AG10803 (cell line): Measurements from ENCODE around the gene DTNB.
A peak's percentile ranks its signal among the peaks of the same experiment; 100 is the strongest.

ENCODE experiments used
- DNase-seq: peaks from one replicate; pipeline ENCODE4 v3.0.0; 2010; ENCODE audit warnings: low read depth
- H3K4me3 ChIP-seq: 2 replicates; pipeline ENCODE4 v1.5.1; 2011; ENCODE audit warnings: mild to moderate bottlenecking, low read length, control low read depth
- TF ChIP-seq, protein P1 (sequence below): conservative IDR thresholded peaks from 2 replicates; pipeline ENCODE4 v1.5.1; 2011; ENCODE audit warnings: mild to moderate bottlenecking, low read length, control low read depth, inconsistent platforms

Gene DTNB

DNA sequence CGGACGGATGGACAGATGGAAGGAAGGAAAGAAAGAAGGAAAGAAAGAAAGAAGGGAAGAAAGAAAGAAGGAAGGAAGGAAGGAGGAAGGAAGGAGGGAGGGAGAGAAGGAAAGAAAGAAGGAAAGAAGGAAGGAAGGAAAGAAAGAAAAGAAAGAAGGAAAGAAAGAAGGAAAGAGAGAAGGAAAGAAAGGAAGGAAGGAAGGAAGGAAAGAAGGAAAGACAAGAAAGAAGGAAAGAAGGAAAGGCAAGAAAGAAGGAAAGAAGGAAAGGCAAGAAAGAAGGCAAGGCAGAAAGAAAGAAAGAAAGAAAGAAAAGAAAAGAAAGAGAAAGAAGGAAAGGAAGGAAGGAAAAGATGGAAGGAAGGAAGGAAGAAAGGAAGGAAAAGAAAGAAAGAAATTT is 169.1 kb downstream of the DTNB start:
- no peak overlapping the region for H3K4me3 ChIP-seq
- no peak for DNase-seq
- TF ChIP-seq, protein P1, sequence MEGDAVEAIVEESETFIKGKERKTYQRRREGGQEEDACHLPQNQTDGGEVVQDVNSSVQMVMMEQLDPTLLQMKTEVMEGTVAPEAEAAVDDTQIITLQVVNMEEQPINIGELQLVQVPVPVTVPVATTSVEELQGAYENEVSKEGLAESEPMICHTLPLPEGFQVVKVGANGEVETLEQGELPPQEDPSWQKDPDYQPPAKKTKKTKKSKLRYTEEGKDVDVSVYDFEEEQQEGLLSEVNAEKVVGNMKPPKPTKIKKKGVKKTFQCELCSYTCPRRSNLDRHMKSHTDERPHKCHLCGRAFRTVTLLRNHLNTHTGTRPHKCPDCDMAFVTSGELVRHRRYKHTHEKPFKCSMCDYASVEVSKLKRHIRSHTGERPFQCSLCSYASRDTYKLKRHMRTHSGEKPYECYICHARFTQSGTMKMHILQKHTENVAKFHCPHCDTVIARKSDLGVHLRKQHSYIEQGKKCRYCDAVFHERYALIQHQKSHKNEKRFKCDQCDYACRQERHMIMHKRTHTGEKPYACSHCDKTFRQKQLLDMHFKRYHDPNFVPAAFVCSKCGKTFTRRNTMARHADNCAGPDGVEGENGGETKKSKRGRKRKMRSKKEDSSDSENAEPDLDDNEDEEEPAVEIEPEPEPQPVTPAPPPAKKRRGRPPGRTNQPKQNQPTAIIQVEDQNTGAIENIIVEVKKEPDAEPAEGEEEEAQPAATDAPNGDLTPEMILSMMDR, result no peak

DNA sequence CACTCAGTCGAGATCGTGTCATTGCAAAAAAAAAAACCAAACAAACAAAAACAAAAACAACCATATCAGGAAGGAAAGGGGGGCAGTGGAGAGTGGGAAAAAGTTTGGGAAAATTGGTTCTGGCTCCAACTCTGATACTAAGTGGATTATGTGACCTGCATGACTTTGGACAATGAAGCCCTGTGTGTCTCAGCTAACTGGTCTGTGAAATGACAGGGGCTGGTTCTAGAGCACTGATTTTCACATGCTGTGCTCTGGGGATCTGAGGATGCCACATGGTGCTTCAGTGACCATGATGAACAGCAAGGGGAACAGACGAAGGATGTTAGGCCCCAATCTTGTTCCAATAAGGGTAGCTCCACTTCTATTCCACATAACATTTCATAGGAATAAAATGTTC is 174.2 kb downstream of the DTNB start:
- no peak overlapping the region for H3K4me3 ChIP-seq
- DNase-seq, result no peak
- TF ChIP-seq, protein P1, result no peak

DNA sequence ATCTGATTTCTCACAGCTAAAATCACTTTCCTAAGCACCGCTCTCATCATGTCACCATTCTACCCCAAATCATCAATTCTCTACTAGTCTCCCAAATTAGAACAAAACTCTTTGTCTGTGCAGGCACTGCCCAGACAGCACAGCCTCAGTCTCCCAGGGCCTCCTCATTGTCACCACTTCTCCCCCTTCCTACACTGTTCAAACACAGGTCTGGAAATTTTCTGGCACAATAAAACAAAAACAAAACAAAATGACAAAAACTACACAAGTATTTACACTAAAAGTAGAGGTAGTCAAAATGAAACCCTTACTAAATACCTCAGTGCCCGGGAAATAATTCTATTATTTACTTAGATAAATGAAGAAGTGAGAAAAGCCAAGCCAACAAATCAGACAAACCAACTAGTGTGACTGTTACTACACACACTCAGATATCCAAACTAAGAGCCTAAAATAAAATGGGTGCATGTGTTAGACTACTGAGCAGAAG is 175.4 kb downstream of the DTNB start:
- H3K4me3 ChIP-seq, result no peak overlapping the region
- TF ChIP-seq, protein P1, result no peak
- DNase-seq, result no peak

DNA sequence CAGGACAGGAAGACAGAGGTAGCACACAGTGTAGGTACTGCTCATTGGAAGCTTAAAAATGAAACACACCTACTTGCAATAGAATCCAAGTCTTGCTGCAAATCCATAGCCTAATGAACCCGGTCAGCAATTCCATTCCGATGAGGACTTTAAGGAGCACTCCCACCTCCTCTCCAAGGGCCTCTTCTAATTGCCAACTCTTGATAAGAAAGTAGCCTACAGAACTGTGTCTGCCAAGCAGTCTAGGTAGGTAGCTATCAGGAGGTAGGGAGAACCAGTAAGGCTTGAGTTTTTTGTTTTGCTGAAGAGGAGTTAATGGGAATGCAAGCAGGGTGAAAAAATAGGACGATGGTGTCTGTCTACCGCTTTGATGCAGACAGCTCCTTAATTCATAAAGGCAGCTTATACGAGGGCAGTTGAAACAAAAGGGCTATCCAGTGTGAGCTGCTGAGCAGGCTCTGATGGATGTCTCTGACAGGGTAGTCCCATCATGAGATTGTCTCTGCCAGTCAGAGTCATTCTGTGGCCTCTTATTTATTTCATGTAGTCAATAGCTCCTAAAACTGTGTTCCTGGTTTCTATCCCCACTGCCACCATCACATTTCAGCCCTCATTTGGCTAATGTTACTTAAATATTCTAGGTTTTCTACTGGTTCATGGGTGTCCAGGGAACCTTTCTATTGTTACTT is 176.0 kb downstream of the DTNB start:
- H3K4me3 ChIP-seq, result no peak overlapping the region
- TF ChIP-seq, protein P1, result no peak
- no peak for DNase-seq

DNA sequence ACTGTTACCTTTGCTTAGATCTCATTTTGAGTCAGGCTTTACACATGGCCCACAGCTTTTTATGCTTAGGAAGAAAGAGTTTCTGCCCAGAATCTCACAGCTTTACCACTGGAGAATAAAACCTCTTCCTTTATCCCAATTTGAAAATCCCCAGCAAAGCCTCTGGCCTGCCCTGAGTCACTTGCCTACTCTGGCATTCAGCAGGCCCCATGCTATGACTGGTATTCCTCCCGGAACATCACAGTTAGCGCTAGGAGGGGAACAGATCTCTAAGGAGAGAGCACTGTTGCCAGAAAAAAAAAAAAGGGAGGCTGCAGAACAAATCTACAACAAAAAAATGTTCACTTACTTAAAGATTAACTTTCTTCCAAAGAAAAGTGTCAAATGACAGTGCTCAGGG is 178.8 kb downstream of the DTNB start:
- peak; percentile 37 for DNase-seq
- no peak overlapping the region for H3K4me3 ChIP-seq
- TF ChIP-seq, protein P1, result no peak

DNA sequence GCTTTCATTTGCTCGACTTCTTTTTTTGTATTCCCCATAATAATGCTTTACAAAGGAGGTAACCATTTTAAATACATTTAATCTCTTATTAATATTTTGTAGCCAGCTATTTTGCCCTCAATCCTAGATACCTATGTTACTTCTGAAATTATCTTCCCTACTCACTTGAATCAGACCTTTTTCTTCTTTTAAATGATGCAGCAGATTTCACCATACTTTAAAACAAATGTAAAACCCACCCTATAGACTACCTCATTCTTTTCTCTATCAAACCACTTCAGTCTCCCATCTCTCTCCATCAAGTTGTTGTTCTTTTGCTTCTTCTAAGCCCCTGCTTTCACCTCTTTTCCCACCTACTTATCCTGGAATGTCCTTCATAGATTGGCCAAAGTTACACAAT is 180.2 kb downstream of the DTNB start:
- DNase-seq, result no peak
- TF ChIP-seq, protein P1, result no peak
- H3K4me3 ChIP-seq, result no peak overlapping the region

DNA sequence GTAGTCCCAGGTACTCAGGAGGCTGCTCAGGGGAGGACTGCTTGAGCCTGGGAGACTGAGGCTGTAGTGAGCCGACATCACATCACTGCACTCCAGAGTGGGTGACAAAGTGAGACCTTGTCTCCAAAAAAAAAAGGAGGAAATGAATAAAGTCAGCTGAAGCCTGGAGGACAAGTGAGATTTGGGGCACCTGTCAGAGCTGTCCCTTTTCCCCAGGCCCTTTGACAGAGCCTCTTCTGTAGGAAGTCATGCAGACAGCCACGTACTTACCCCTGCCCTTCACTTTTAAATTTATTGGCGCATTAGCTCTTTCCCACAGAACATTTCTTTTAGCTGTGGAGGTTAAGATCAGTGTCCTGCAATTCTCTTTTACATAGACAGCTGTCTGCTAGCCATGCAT is 180.7 kb downstream of the DTNB start:
- H3K4me3 ChIP-seq, result no peak overlapping the region
- no peak for DNase-seq
- TF ChIP-seq, protein P1, result no peak
